22Rv1 (cell line): ENCODE data around the gene ARHGAP26.

ENCODE experiments used
- H3K27ac ChIP-seq: fragments of 450-650 bp; 2 replicates; pipeline ENCODE4 v1.5.1; 2017
- ZFX ChIP-seq: fragments of 450-650 bp; IDR thresholded peaks from 2 replicates; pipeline ENCODE4 v1.6.1; 2017; ENCODE audit warnings: antibody characterized with exemption, borderline replicate concordance
- TF ChIP-seq, protein P1 (sequence below): fragments of 450-650 bp; IDR thresholded peaks from 2 replicates; pipeline ENCODE4 v1.5.1; 2017; ENCODE audit warnings: mild to moderate bottlenecking

ARHGAP26 gene

GRCh38 chr5:143243103-143243502, 472.9 kb downstream of the ARHGAP26 start:
- no peak overlapping the region for H3K27ac ChIP-seq

DNA sequence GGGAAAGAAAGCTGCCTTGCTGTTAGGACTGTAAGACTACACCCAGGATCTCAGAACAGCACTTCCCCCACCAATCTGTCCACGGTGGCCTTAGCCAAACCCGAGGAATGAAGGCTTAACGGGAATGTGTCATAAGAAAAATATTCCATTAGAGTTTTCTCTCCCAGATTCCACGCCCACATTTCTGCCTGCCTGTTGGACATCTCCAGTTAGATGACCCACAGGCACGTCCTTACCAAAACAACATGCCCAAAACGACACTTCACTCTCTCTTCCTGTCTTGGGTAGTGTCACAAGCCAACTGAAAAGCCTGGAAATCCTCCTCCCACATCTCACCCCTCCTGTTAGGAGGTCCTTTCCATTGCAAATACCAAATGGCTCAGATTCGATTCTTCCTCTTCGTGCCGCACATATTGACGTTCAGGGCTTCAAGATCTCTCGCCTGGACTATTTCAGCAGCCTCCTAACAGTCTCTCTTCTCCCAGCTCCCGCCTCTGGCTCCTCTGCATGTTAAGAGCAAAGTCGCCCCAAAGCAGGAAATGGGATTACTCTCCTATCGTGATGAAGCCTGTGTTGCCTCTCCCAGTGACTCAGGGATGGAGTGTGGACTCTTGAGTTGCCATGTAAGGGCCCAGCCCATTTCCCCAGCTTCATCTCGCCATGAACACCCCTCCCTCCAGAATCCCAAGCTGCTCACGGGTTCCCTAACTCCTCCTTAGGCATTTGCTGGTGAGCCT, 474.0 kb downstream of the ARHGAP26 start:
- no peak for TF ChIP-seq ZFX
- TF ChIP-seq, protein P1, sequence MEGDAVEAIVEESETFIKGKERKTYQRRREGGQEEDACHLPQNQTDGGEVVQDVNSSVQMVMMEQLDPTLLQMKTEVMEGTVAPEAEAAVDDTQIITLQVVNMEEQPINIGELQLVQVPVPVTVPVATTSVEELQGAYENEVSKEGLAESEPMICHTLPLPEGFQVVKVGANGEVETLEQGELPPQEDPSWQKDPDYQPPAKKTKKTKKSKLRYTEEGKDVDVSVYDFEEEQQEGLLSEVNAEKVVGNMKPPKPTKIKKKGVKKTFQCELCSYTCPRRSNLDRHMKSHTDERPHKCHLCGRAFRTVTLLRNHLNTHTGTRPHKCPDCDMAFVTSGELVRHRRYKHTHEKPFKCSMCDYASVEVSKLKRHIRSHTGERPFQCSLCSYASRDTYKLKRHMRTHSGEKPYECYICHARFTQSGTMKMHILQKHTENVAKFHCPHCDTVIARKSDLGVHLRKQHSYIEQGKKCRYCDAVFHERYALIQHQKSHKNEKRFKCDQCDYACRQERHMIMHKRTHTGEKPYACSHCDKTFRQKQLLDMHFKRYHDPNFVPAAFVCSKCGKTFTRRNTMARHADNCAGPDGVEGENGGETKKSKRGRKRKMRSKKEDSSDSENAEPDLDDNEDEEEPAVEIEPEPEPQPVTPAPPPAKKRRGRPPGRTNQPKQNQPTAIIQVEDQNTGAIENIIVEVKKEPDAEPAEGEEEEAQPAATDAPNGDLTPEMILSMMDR = no peak
- no peak overlapping the region for H3K27ac ChIP-seq

More at GRCh38 chr5:143243103-143243502, 472.9 kb downstream of the ARHGAP26 start:
- TF ChIP-seq ZFX = no peak
- TF ChIP-seq, protein P1 = no peak

GRCh38 chr5:143244990-143245389, 474.8 kb downstream of the ARHGAP26 start:
- TF ChIP-seq, protein P1 = no peak
- TF ChIP-seq ZFX = no peak
- no peak overlapping the region for H3K27ac ChIP-seq

- TF ChIP-seq, protein P1 = no peak
- no peak for TF ChIP-seq ZFX
- H3K27ac ChIP-seq = no peak overlapping the region
These were observed 475.9 kb downstream of the ARHGAP26 start for GRCh38 chr5:143245929-143246561.

DNA sequence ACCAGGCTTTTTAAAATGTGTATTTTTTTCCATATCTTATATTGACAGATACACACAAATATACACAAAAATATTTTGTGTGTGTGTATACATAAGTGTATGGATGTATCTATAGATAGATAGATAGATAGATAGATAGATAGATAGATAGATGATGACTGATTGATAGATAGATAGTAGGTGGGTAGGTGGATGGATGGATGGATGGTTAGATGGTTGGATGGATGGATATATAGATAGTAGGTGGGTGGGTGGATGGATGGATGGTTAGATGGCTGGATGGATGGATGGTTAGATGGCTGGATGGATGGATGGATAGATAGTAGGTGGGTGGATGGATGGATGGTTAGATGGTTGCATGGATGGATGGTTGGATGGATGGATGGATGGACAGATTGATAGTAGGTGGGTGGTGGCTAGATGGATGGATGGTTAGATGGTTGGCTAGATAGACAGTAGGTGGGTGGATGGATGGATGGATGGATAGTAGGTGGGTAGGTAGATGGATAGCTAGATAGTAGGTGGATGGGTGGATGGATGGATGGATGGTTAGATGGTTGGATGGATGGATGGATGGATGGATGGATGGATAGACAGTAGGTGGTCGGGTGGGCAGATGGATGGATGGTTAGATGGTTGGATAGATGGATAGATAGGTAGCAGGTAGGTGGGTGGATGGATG, 477.1 kb downstream of the ARHGAP26 start:
- no peak overlapping the region for H3K27ac ChIP-seq
- no peak for TF ChIP-seq ZFX
- TF ChIP-seq, protein P1 = no peak

- TF ChIP-seq, protein P1 = no peak
- no peak for TF ChIP-seq ZFX
- no peak overlapping the region for H3K27ac ChIP-seq
These were observed 478.2 kb downstream of the ARHGAP26 start for GRCh38 chr5:143248391-143248790.
